DND-41 (cell line): Measurements from ENCODE around the gene METTL6.

Experiments used
- CTCF ChIP-seq: IDR thresholded peaks from 2 replicates; pipeline ENCODE4 v1.5.1; 2012; ENCODE audit warnings: borderline replicate concordance, low read length, moderate library complexity, mild to moderate bottlenecking; ENCODE audit not compliant: poor library complexity, severe bottlenecking; ENCODE audit errors: extremely low read depth
- EZH2 ChIP-seq: IDR thresholded peaks from 3 replicates; pipeline ENCODE4 v1.6.1; 2012; ENCODE audit warnings: borderline replicate concordance, low read depth, mild to moderate bottlenecking, moderate library complexity, low read length, inconsistent platforms; ENCODE audit not compliant: severe bottlenecking

GRCh38 chr3:15462451-15462850 lies 35.1 kb upstream of the METTL6 start:
- TF ChIP-seq CTCF (no peak), EZH2 (no peak)
